HEK293 (cell line): ENCODE data around the gene LMNA.

Experiments used
- BCL6B ChIP-seq: fragments of 450-650 bp; formaldehyde crosslinking; IDR thresholded peaks from 2 replicates; pipeline ENCODE4 v1.5.1; 2017; ENCODE audit warnings: missing biosample characterization, missing genetic modification characterization
- EGR2 ChIP-seq: fragments of 450-650 bp; formaldehyde crosslinking; IDR thresholded peaks from 2 replicates; pipeline ENCODE4 v1.5.1; 2016; ENCODE audit warnings: low read depth, missing biosample characterization, missing genetic modification characterization
- ELK4 ChIP-seq: IDR thresholded peaks from 2 replicates; pipeline ENCODE4 v1.6.1; 2011; ENCODE audit warnings: mild to moderate bottlenecking, low read depth, low read length, borderline replicate concordance
- GLIS2 ChIP-seq: fragments of 450-650 bp; formaldehyde crosslinking; IDR thresholded peaks from 2 replicates; pipeline ENCODE4 v1.5.1; 2016; ENCODE audit warnings: missing biosample characterization, missing genetic modification characterization
- KLF16 ChIP-seq: fragments of 450-650 bp; formaldehyde crosslinking; IDR thresholded peaks from 2 replicates; pipeline ENCODE4 v1.5.1; 2017; ENCODE audit warnings: missing biosample characterization, missing genetic modification characterization
- KLF8 ChIP-seq: fragments of 450-650 bp; formaldehyde crosslinking; IDR thresholded peaks from 2 replicates; pipeline ENCODE4 v1.5.1; 2016; ENCODE audit warnings: missing biosample characterization, missing genetic modification characterization
- MEIS1 ChIP-seq: sonication (generic); formaldehyde crosslinking; IDR thresholded peaks from 2 replicates; pipeline ENCODE4 v1.8.1; 2022; ENCODE audit warnings: missing genetic modification reagents, mild to moderate bottlenecking, borderline replicate concordance
- REST ChIP-seq: fragments of 450-650 bp; formaldehyde crosslinking; IDR thresholded peaks from 2 replicates; pipeline ENCODE4 v1.5.1; 2016; ENCODE audit warnings: missing biosample characterization, missing genetic modification characterization
- SP2 ChIP-seq: fragments of 450-650 bp; formaldehyde crosslinking; IDR thresholded peaks from 2 replicates; pipeline ENCODE4 v1.5.1; 2016; ENCODE audit warnings: missing biosample characterization, missing genetic modification characterization
- TCF7L2 ChIP-seq: IDR thresholded peaks from 2 replicates; pipeline ENCODE4 v1.6.1; 2011; ENCODE audit warnings: low read depth, mild to moderate bottlenecking, inconsistent platforms, low read length, moderate library complexity, borderline replicate concordance
- ZFP41 ChIP-seq: fragments of 450-650 bp; formaldehyde crosslinking; IDR thresholded peaks from 2 replicates; pipeline ENCODE4 v1.5.1; 2016; ENCODE audit warnings: missing biosample characterization, missing genetic modification characterization, borderline replicate concordance
- ZFP69B ChIP-seq: fragments of 450-650 bp; formaldehyde crosslinking; IDR thresholded peaks from 2 replicates; pipeline ENCODE4 v1.5.1; 2016; ENCODE audit warnings: missing biosample characterization, missing genetic modification characterization
- ZNF112 ChIP-seq: fragments of 450-650 bp; formaldehyde crosslinking; IDR thresholded peaks from 2 replicates; pipeline ENCODE4 v1.5.0; 2017; ENCODE audit warnings: missing biosample characterization, missing genetic modification characterization
- ZNF169 ChIP-seq: fragments of 450-650 bp; formaldehyde crosslinking; IDR thresholded peaks from 2 replicates; pipeline ENCODE4 v1.5.1; 2016; ENCODE audit warnings: missing biosample characterization, missing genetic modification characterization
- ZNF175 ChIP-seq: fragments of 450-650 bp; formaldehyde crosslinking; IDR thresholded peaks from 2 replicates; pipeline ENCODE4 v1.5.1; 2016; ENCODE audit warnings: missing biosample characterization, missing genetic modification characterization
- ZNF184 ChIP-seq: fragments of 450-650 bp; IDR thresholded peaks from 2 replicates; pipeline ENCODE4 v1.5.1; 2018; ENCODE audit warnings: missing biosample characterization, mild to moderate bottlenecking, missing genetic modification characterization
- ZNF221 ChIP-seq: fragments of 450-650 bp; formaldehyde crosslinking; IDR thresholded peaks from 2 replicates; pipeline ENCODE4 v1.5.1; 2017; ENCODE audit warnings: missing biosample characterization, missing genetic modification characterization, borderline replicate concordance
- ZNF292 ChIP-seq: fragments of 450-650 bp; formaldehyde crosslinking; IDR thresholded peaks from 2 replicates; pipeline ENCODE4 v1.5.1; 2016; ENCODE audit warnings: low read depth, missing biosample characterization, missing genetic modification characterization, borderline replicate concordance
- ZNF335 ChIP-seq: fragments of 450-650 bp; formaldehyde crosslinking; conservative IDR thresholded peaks from 2 replicates; pipeline ENCODE4 v1.5.1; 2016; ENCODE audit warnings: missing biosample characterization, missing genetic modification characterization
- ZNF341 ChIP-seq: fragments of 450-650 bp; formaldehyde crosslinking; IDR thresholded peaks from 2 replicates; pipeline ENCODE4; 2016; ENCODE audit warnings: low read depth, missing biosample characterization, missing genetic modification characterization
- ZNF354C ChIP-seq: fragments of 450-650 bp; formaldehyde crosslinking; IDR thresholded peaks from 2 replicates; pipeline ENCODE4 v1.5.1; 2016; ENCODE audit warnings: missing biosample characterization, missing genetic modification characterization, low read depth, borderline replicate concordance
- ZNF366 ChIP-seq: fragments of 450-650 bp; formaldehyde crosslinking; conservative IDR thresholded peaks from 2 replicates; pipeline ENCODE4 v1.5.1; 2016; ENCODE audit warnings: missing biosample characterization, missing genetic modification characterization
- ZNF449 ChIP-seq: fragments of 450-650 bp; formaldehyde crosslinking; IDR thresholded peaks from 2 replicates; pipeline ENCODE4 v1.5.1; 2017; ENCODE audit warnings: missing biosample characterization, mild to moderate bottlenecking, missing genetic modification characterization, moderate library complexity
- ZNF501 ChIP-seq: fragments of 450-650 bp; formaldehyde crosslinking; IDR thresholded peaks from 2 replicates; pipeline ENCODE4 v1.5.1; 2016; ENCODE audit warnings: missing biosample characterization, missing genetic modification characterization
- ZNF514 ChIP-seq: fragments of 450-650 bp; formaldehyde crosslinking; IDR thresholded peaks from 2 replicates; pipeline ENCODE4 v1.5.1; 2016; ENCODE audit warnings: missing biosample characterization, missing genetic modification characterization
- ZNF549 ChIP-seq: fragments of 450-650 bp; IDR thresholded peaks from 2 replicates; pipeline ENCODE4 v1.5.1; 2018; ENCODE audit warnings: missing biosample characterization, missing genetic modification characterization, mild to moderate bottlenecking, inconsistent platforms, moderate library complexity
- ZNF621 ChIP-seq: fragments of 450-650 bp; formaldehyde crosslinking; IDR thresholded peaks from 2 replicates; pipeline ENCODE4 v1.5.1; 2017; ENCODE audit warnings: missing biosample characterization, missing genetic modification characterization
- ZNF660 ChIP-seq: fragments of 450-650 bp; IDR thresholded peaks from 2 replicates; pipeline ENCODE4 v1.5.1; 2018; ENCODE audit warnings: missing biosample characterization, mild to moderate bottlenecking, missing genetic modification characterization
- ZNF692 ChIP-seq: fragments of 450-650 bp; formaldehyde crosslinking; IDR thresholded peaks from 2 replicates; pipeline ENCODE4 v1.5.1; 2016; ENCODE audit warnings: missing biosample characterization, missing genetic modification characterization
- ZSCAN30 ChIP-seq: fragments of 450-650 bp; IDR thresholded peaks from 2 replicates; pipeline ENCODE4 v1.5.1; 2018; ENCODE audit warnings: missing biosample characterization, mild to moderate bottlenecking, missing genetic modification characterization, moderate library complexity

LMNA gene

GRCh38 chr1:156123356-156124196 is 9.1 kb downstream of the LMNA start (continued):
- TF ChIP-seq KLF16 (no peak), ZNF354C (tag by site-specific recombination) (no peak), ELK4 (no peak), ZNF549 (tag by site-specific recombination) (no peak), ZNF692 (0 out of 2 replicates have a peak, but pooled peaks have one; percentile 32), REST (tag by site-specific recombination) (no peak), ZNF335 (tag by site-specific recombination) (peak; percentile 41; the same call in 1 of the 2 replicates), ZNF184 (peak; percentile 93), BCL6B (tag by site-specific recombination) (no peak), ZNF501 (tag by site-specific recombination) (no peak), MEIS1 (CRISPR knock-in tag) (no peak), ZFP69B (tag by site-specific recombination) (no peak), ZSCAN30 (peak; percentile 20; the same call in 1 of the 2 replicates), TCF7L2 (no peak), KLF8 (tag by site-specific recombination) (peak; percentile 78), ZNF621 (tag by site-specific recombination) (no peak), ZFP41 (tag by site-specific recombination) (no peak), ZNF221 (no peak), ZNF112 (tag by site-specific recombination) (no peak), ZNF514 (tag by site-specific recombination) (no peak), ZNF449 (tag by site-specific recombination) (peak; percentile 72; the same call in 1 of the 2 replicates), ZNF366 (tag by site-specific recombination) (peak; percentile 90), ZNF660 (tag by site-specific recombination) (peak; percentile 97), SP2 (tag by site-specific recombination) (peak; percentile 40), ZNF292 (tag by site-specific recombination) (no peak), ZNF175 (no peak), ZNF169 (tag by site-specific recombination) (no peak), GLIS2 (tag by site-specific recombination) (peak; percentile 75), ZNF341 (tag by site-specific recombination) (peak; percentile 93), EGR2 (peak; percentile 49)
